C4-2B (cell line): ENCODE data around the gene VTI1A.

ENCODE experiments used
- H3K27ac ChIP-seq: fragments of 450-650 bp; 2 replicates; pipeline ENCODE4 v1.5.1; 2017
- ZFX ChIP-seq: fragments of 450-650 bp; IDR thresholded peaks from 2 replicates; pipeline ENCODE4 v1.6.1; 2017
- TF ChIP-seq, protein P1 (sequence below): fragments of 450-650 bp; conservative IDR thresholded peaks from 2 replicates; pipeline ENCODE4 v1.5.1; 2017; ENCODE audit warnings: mild to moderate bottlenecking

The VTI1A gene

DNA sequence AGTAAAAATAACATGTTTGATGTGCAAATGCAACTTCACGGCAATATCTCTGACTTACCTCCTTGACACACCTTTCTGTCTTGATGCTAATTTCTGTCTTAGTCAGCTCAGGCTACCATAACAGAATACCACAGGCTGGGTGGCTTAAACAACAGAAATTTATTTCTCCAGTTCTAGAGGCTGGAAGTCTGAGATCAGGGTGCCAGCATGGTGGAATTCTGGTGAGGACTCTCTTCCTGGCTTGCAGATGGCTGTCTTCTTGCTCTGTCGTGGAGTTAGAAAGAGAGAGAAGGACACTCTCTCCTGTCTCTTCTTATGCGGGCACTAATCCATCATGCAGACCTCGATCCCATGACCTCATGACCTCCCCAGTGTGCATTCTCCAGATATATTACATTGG is 134.9 kb downstream of the VTI1A start:
- no peak overlapping the region for H3K27ac ChIP-seq
- no peak for TF ChIP-seq ZFX
- TF ChIP-seq, protein P1, sequence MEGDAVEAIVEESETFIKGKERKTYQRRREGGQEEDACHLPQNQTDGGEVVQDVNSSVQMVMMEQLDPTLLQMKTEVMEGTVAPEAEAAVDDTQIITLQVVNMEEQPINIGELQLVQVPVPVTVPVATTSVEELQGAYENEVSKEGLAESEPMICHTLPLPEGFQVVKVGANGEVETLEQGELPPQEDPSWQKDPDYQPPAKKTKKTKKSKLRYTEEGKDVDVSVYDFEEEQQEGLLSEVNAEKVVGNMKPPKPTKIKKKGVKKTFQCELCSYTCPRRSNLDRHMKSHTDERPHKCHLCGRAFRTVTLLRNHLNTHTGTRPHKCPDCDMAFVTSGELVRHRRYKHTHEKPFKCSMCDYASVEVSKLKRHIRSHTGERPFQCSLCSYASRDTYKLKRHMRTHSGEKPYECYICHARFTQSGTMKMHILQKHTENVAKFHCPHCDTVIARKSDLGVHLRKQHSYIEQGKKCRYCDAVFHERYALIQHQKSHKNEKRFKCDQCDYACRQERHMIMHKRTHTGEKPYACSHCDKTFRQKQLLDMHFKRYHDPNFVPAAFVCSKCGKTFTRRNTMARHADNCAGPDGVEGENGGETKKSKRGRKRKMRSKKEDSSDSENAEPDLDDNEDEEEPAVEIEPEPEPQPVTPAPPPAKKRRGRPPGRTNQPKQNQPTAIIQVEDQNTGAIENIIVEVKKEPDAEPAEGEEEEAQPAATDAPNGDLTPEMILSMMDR = no peak

- no peak for TF ChIP-seq ZFX
- TF ChIP-seq, protein P1 = no peak
- no peak overlapping the region for H3K27ac ChIP-seq
Measured at GRCh38 chr10:112583236-112583939, 136.4 kb downstream of the VTI1A start.

DNA sequence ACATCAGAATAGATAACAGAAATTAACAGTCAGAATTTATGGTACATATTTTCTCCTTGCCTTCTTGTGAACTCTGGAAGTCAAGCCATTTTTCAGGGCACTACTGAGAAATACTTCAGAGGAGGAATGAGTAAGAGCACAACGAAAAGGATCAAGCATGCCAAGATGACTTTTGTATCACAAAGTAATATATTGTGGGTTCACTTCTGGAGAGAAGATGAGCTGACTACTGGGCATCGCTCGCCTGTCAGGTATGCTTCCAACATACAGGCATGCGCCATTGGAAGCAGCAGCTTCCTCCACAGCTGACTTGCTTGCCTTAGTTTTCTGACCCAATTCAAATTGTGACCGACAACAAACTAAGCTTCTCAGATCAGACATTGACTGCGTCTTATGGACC is 137.3 kb downstream of the VTI1A start:
- no peak overlapping the region for H3K27ac ChIP-seq
- no peak for TF ChIP-seq ZFX
- TF ChIP-seq, protein P1 = no peak

GRCh38 chr10:112585126-112585525 is 138.1 kb downstream of the VTI1A start:
- no peak for TF ChIP-seq ZFX
- TF ChIP-seq, protein P1 = no peak
- H3K27ac ChIP-seq = no peak overlapping the region

DNA sequence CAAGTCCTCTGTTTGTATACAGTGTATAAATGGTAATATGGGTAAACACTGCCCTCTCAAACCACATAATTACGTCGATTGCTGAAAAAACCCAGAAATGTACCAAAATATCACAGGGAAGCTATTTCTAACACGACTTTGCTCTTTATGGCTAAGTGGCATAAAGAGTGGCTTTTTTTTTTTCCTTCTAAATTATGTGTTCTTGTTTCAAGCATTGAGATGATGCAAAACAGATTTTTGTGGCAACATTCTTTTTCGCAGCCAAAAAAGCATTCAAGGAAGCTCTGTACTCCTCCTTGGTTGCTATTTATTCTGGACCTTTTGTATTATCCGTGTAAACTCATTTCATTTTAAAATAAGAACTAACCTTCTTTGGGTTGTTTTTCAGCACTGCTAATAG is 138.9 kb downstream of the VTI1A start:
- no peak overlapping the region for H3K27ac ChIP-seq
- no peak for TF ChIP-seq ZFX
- TF ChIP-seq, protein P1 = no peak

DNA sequence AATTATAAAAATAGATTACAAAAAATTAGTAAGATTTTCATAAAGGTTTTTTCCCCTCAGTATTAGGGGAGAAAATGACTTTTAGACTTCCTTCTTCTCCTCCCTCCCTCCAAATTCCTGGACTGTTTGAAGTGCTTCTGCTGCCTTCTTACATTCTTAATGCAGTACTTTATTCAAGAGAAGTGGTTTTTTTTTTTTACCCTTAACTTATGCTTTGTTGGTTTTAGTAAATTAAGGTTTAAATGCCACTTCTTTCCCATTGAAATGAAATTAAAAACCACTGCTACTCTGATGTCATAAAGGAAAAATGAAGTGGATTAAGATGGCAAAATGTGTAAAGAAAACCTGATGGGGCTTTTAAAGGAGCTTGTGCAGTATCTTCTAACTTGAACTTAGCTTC is 140.7 kb downstream of the VTI1A start:
- H3K27ac ChIP-seq = no peak overlapping the region
- TF ChIP-seq, protein P1 = no peak
- no peak for TF ChIP-seq ZFX

DNA sequence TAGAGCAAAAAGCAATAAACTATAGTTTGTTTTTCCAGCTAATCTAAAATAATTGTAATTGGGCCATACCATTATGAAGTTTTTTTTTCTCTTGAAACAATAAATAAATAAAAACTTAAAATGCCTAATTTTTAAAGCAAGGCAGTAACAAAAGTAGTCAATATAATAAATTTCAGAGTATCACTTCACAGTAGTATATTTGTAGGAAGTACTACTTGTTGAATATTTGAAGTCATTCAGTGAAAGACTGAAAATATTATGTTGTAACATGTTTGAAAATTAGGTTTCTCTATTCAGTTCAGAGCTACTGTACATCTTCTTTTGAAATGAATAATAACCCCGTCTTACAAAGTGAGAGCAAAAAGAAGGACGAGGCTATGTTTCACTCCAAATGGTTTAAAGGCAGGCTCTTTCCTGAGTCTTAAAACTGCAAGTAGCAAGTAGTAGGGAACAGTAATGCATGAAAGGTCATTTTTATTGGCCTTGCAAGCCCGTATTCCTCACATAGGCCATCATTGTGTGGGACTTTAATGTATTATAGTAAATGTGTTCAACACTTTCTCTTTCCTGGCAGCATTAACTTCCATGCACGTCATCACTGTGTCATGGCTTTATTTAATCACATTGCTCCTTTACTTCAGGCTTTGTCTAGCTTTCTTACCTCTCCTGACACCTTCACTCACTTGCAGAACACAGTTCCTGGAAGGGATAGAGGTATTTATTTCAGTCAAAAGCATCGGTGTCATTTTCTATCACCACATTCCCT is 141.4 kb downstream of the VTI1A start:
- H3K27ac ChIP-seq = no peak overlapping the region
- no peak for TF ChIP-seq ZFX
- TF ChIP-seq, protein P1 = no peak
